Osteoblast (primary cell): ENCODE measurements around the gene PEAK3. TPM values are rescaled to one million over a fixed set of nuclear protein-coding genes. Genes with fewer than 3 reads are reported as not detected.

Source experiments
- DNase-seq: peaks from one replicate; pipeline ENCODE4 v3.0.0; 2011; ENCODE audit warnings: low spot score, mixed read lengths; ENCODE audit not compliant: insufficient read length; ENCODE audit errors: missing footprints
- H2AFZ ChIP-seq: 2 replicates; pipeline ENCODE4 v1.6.0; 2011; ENCODE audit warnings: mild to moderate bottlenecking, low read length
- H3K27ac ChIP-seq: 2 replicates; pipeline ENCODE4 v1.5.1; 2011; ENCODE audit warnings: mild to moderate bottlenecking, low read depth, low read length, moderate library complexity
- H3K27me3 ChIP-seq: 2 replicates; pipeline ENCODE4 v1.6.0; 2012; ENCODE audit warnings: mild to moderate bottlenecking, control low read depth, inconsistent platforms, low read length, moderate library complexity; ENCODE audit not compliant: insufficient read depth
- H3K36me3 ChIP-seq: 2 replicates; pipeline ENCODE4 v1.5.1; 2011; ENCODE audit warnings: mild to moderate bottlenecking, low read length, control low read depth, moderate library complexity; ENCODE audit not compliant: insufficient read depth
- H3K4me1 ChIP-seq: 2 replicates; pipeline ENCODE4 v1.5.1; 2011; ENCODE audit warnings: mild to moderate bottlenecking, low read length, control low read depth, moderate library complexity; ENCODE audit not compliant: insufficient read depth
- H3K4me2 ChIP-seq: 2 replicates; pipeline ENCODE4 v1.6.0; 2011; ENCODE audit warnings: mild to moderate bottlenecking, low read length; ENCODE audit not compliant: insufficient read depth
- H3K4me3 ChIP-seq: fragments of 200-600 bp; sonication (generic); 3 replicates; pipeline ENCODE4 v1.5.1; 2012; ENCODE audit warnings: mild to moderate bottlenecking, low read length, inconsistent platforms; ENCODE audit not compliant: insufficient read depth
- H3K79me2 ChIP-seq: 2 replicates; pipeline ENCODE4 v1.6.0; 2012; ENCODE audit warnings: mild to moderate bottlenecking, low read length, control low read depth, inconsistent platforms; ENCODE audit not compliant: insufficient read depth
- H3K9me3 ChIP-seq: 2 replicates; pipeline ENCODE4 v1.5.1; 2011; ENCODE audit warnings: low read depth, low read length, control low read depth
- H4K20me1 ChIP-seq: 2 replicates; pipeline ENCODE4 v1.6.0; 2012; ENCODE audit warnings: mild to moderate bottlenecking, low read length, control low read depth; ENCODE audit not compliant: insufficient read depth
- total RNA-seq: library from RNA; depleted of rRNA; stranded (reverse); fragments of >200 nt; gene quantifications from 2 replicates; pipeline ENCODE4 v1.2.3, GENCODE V29; 2012
- TF ChIP-seq, protein P1 (sequence below): IDR thresholded peaks from 2 replicates; pipeline ENCODE4 v1.5.1; 2011; ENCODE audit warnings: mild to moderate bottlenecking, low read depth, low read length, moderate library complexity; ENCODE audit errors: extremely low read depth

PEAK3 gene
- total RNA-seq, 1 donor = not detected

DNA sequence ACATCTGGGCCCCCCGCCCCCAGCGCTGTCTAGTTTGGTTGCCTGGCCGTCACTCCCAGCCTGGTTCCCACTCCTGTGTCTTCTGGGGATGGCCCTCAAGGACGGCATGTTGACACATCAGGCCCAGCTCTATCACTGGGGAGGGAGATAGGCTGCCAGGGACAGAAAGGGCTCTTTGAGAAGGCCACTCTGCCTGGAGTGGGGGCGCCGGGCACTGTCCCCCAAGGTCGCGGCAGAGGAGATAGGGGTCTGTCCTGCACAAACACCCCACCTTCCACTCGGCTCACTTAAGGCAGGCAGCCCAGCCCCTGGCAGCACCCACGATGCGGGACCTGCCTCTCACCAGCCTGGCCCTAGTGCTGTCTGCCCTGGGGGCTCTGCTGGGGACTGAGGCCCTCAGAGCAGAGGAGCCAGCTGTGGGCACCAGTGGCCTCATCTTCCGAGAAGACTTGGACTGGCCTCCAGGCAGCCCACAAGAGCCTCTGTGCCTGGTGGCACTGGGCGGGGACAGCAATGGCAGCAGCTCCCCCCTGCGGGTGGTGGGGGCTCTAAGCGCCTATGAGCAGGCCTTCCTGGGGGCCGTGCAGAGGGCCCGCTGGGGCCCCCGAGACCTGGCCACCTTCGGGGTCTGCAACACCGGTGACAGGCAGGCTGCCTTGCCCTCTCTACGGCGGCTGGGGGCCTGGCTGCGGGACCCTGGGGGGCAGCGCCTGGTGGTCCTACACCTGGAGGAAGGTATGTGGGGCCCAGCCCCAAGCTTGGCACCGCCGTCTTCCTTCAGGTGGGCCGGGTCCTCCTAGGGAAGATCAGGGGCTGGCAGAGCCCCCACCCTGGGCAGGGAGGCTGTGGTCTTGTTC is 32.7 kb downstream of the PEAK3 start, which contains the start of gene AMH:
Gene AMH, plus strand, starts transcription at position 314 of the 857 bp plus-strand sequence. Its CDS starts 10 bp downstream, at position 324.
- Histone ChIP-seq H3K4me1 (no peaks in the 10 kb centered on the region), H4K20me1 (peaks cover 40% of the 10 kb centered on the region), H3K9me3 (no peaks in the 10 kb centered on the region), H3K27me3 (peaks cover 46% of the 10 kb centered on the region), H3K36me3 (peaks cover 29% of the 10 kb centered on the region), H3K79me2 (peaks cover 18% of the 10 kb centered on the region), H3K4me3 (no peak within 1 kb of the TSS), H3K27ac (no peak within 1 kb of the TSS), H2AFZ (no peak within 1 kb of the TSS), H3K4me2 (no peak within 1 kb of the TSS)
- TF ChIP-seq, protein P1, sequence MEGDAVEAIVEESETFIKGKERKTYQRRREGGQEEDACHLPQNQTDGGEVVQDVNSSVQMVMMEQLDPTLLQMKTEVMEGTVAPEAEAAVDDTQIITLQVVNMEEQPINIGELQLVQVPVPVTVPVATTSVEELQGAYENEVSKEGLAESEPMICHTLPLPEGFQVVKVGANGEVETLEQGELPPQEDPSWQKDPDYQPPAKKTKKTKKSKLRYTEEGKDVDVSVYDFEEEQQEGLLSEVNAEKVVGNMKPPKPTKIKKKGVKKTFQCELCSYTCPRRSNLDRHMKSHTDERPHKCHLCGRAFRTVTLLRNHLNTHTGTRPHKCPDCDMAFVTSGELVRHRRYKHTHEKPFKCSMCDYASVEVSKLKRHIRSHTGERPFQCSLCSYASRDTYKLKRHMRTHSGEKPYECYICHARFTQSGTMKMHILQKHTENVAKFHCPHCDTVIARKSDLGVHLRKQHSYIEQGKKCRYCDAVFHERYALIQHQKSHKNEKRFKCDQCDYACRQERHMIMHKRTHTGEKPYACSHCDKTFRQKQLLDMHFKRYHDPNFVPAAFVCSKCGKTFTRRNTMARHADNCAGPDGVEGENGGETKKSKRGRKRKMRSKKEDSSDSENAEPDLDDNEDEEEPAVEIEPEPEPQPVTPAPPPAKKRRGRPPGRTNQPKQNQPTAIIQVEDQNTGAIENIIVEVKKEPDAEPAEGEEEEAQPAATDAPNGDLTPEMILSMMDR = no peak
- peak; percentile 83 for DNase-seq

DNA sequence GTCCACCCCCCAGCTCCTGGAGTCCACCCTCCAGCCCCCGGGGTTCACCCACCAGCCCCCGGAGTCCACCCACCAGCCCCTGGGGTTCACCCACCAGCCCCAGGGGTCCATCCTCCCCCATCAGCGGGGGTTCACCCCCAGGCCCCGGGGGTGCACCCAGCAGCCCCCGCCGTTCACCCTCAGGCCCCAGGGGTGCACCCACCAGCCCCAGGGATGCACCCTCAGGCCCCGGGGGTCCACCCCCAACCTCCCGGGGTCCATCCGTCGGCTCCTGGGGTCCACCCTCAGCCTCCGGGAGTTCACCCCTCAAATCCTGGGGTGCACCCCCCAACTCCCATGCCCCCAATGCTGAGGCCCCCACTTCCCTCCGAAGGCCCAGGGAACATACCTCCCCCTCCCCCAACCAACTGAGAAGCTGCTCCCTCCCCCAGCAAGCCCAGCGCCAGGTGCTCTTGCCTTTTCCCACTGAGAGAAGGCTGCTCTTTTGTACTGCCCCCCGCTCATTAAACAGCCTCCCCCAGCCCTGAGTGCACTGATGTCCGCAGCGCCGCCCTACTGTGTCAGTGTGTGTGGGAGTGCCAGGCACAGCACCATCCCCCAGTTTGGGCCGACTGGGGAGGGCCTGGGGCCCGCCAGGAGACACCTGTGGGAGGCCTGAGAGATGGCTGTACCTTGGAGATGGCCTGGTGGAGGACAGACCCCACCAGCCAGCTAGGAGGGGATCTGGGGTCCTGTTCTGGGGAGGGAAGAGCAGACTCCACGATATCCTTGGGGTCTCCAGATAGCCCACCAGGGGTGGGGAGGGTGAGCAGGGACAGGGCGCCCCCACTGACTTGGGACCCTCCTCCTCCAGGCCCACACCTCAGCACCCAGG is 33.6 kb downstream of the PEAK3 start:
- Histone ChIP-seq H3K4me1 (no peaks in the 10 kb centered on the region), H3K9me3 (no peaks in the 10 kb centered on the region), H3K27ac (no peak overlapping the region), H3K4me3 (no peak overlapping the region), H4K20me1 (peaks cover 46% of the 10 kb centered on the region), H3K27me3 (peaks cover 37% of the 10 kb centered on the region), H3K4me2 (no peak overlapping the region), H3K79me2 (peaks cover 26% of the 10 kb centered on the region), H2AFZ (no peak overlapping the region), H3K36me3 (peaks cover 35% of the 10 kb centered on the region)
- DNase-seq = peak; percentile 80
- TF ChIP-seq, protein P1 = no peak

DNA sequence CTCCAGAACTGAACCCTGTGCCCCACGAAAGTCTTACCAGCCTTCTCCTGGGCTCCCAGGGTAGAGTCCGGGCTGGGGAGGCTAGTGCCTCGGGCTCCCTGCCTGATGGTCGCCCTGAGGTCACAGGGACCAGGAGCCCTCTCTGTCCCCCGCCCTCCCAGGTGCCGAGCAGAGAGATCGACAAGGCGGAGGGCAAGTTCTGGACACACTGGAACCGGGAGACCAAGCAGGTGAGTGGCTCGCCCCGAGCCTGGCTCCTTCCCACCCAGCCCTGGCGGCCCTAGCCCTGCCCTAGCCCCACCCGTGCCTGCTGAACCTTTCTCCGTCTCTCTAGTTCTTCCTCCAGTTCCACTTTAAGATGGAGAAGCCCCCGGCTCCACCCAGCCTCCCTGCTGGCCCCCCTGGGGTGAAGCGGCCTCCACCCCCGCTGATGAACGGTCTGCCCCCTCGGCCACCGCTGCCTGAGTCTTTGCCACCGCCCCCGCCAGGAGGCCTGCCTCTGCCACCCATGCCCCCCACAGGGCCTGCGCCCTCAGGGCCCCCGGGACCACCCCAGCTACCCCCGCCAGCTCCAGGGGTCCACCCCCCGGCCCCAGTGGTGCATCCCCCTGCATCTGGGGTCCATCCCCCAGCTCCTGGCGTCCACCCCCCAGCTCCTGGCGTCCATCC is 34.4 kb downstream of the PEAK3 start:
- H3K4me2 ChIP-seq = no peak overlapping the region
- peaks cover 54% of the 10 kb centered on the region for H4K20me1 ChIP-seq
- no peak overlapping the region for H2AFZ ChIP-seq
- DNase-seq = peak; percentile 80
- TF ChIP-seq, protein P1 = no peak
- no peak overlapping the region for H3K27ac ChIP-seq
- peaks cover 35% of the 10 kb centered on the region for H3K36me3 ChIP-seq
- H3K4me1 ChIP-seq = no peaks in the 10 kb centered on the region
- H3K9me3 ChIP-seq = no peaks in the 10 kb centered on the region
- H3K79me2 ChIP-seq = peaks cover 34% of the 10 kb centered on the region
- peaks cover 29% of the 10 kb centered on the region for H3K27me3 ChIP-seq
- no peak overlapping the region for H3K4me3 ChIP-seq
